ENCODE results near the gene AHI1.
A peak's percentile ranks its signal among the peaks of the same experiment; 100 is the strongest.

The AHI1 gene

DNA sequence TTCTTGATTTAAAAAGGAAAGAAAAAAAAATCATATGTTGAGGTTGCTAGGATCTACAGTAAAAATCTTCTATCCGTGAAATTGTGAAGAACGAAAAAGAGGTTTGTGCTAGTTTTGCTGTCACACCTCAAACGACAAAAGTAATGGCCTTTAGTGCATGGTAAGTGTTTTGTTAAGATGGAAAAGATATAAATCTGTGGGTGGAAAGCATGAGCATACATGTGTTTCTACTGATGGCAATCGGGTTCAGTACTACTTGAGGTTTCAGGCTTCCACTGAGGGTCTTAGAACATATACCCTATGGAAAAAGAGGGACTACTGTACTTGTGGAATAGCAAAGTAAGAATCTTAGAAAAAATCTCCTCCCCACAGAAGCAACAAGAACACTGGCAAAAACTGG lies 58.0 kb downstream of the AHI1 start:
- no peak for TF ChIP-seq CTCF (IDR thresholded peaks at IDR 0.05)

DNA sequence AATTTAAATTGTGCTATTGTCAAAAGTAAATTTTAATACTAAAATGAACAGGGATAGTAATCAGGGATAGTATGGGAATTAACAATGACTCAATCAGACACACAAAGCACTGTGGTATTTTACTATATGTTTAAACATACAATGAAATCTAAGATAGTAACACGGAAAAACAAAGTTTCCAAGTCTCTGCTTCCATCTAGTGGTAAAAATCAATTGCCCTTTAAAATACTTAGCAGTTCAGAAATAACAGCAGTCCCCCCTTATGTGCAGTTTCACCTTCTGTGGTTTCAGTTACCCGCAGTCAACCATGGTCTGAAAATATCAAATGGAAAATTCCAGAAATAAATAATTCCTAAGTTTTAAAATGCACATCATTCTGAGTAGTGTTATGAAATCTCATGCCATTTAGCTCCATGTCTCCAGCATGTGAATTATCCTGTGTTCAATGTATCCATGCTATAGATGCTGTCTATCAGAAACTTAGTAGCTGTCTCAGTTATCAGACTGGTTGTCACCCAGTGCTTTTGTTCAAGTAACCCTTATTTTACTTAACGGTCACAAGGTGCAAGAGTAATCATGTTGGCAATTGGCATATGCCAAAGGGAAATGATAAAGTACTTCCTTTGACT lies 58.5 kb downstream of the AHI1 start:
- peak; percentile 73 for TF ChIP-seq CTCF (IDR thresholded peaks at IDR 0.05)

GRCh38 chr6:135434991-135435390 lies 62.5 kb downstream of the AHI1 start:
- TF ChIP-seq CTCF (IDR thresholded peaks at IDR 0.05): no peak

- TF ChIP-seq CTCF (IDR thresholded peaks at IDR 0.05): no peak
These were observed 63.4 kb downstream of the AHI1 start for GRCh38 chr6:135434095-135434494.

GRCh38 chr6:135428078-135428477 lies 69.5 kb downstream of the AHI1 start:
- TF ChIP-seq CTCF (IDR thresholded peaks at IDR 0.05): no peak

- no peak for TF ChIP-seq CTCF (IDR thresholded peaks at IDR 0.05)
These were observed 70.7 kb downstream of the AHI1 start for GRCh38 chr6:135426833-135427232.

GRCh38 chr6:135424385-135424784 lies 73.2 kb downstream of the AHI1 start:
- no peak for TF ChIP-seq CTCF (IDR thresholded peaks at IDR 0.05)

DNA sequence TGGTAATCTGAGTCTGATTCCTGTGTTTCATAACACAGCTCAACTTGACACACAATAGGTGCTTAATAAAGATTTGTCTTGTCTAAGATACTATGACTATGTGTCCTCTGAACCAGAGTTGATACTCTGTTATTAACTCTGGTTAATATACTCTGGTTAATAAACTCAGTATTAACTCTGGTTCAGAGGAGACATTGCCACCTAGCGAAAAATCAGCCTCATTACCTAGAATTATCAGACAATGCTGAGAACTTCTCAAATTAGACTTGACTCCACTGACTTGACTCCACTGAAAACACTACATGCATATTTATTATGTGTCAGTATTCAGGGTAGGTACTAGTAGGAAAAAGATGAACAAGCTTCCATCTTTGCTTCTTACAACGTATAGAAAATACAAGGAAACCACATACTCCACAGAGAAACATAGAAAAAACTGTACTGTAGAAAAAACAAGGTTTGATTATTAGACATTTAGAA lies 73.9 kb downstream of the AHI1 start:
- peak; percentile 79 for TF ChIP-seq CTCF (IDR thresholded peaks at IDR 0.05)

All from LNCAP (cell line).